ENCODE results near the gene S100A16.

DNA sequence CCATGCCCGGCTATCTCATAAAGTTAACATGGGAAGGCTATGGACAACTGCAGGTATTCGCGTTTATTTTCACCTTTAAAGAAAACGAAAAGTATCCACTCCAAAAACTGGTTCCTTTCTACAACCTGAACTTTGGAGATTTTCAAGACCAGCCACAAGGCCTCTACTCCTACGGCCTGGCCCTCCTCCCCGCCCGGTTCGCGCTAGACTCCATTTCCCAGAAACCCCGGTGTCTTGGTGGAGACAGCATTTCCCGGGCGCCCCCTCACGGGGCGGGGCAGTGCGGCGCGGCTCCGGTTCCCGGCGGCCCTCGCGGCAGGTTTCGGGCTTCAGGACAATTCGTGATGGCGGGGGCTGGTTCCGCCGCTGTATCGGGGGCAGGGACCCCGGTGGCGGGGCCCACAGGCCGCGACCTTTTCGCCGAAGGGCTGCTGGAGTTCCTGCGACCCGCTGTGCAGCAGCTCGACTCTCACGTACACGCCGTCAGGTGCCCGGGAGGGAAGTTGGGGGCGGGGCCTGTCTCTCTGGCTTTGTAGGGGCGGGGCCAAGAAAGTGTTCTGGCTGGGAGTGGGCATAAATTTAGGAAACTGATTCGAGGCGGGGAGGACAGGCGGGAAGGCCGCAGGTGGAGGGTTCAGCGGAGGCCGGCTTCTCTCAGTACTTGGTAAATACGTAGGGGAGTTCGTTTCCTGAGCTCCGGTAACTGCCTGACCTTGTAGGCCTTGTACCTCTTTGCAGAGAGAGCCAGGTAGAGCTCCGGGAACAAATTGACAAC lies 45.6 kb upstream of the S100A16 start, which contains the start of gene SNAPIN:
- TF ChIP-seq, protein P1, sequence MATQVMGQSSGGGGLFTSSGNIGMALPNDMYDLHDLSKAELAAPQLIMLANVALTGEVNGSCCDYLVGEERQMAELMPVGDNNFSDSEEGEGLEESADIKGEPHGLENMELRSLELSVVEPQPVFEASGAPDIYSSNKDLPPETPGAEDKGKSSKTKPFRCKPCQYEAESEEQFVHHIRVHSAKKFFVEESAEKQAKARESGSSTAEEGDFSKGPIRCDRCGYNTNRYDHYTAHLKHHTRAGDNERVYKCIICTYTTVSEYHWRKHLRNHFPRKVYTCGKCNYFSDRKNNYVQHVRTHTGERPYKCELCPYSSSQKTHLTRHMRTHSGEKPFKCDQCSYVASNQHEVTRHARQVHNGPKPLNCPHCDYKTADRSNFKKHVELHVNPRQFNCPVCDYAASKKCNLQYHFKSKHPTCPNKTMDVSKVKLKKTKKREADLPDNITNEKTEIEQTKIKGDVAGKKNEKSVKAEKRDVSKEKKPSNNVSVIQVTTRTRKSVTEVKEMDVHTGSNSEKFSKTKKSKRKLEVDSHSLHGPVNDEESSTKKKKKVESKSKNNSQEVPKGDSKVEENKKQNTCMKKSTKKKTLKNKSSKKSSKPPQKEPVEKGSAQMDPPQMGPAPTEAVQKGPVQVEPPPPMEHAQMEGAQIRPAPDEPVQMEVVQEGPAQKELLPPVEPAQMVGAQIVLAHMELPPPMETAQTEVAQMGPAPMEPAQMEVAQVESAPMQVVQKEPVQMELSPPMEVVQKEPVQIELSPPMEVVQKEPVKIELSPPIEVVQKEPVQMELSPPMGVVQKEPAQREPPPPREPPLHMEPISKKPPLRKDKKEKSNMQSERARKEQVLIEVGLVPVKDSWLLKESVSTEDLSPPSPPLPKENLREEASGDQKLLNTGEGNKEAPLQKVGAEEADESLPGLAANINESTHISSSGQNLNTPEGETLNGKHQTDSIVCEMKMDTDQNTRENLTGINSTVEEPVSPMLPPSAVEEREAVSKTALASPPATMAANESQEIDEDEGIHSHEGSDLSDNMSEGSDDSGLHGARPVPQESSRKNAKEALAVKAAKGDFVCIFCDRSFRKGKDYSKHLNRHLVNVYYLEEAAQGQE (IDR thresholded peaks at IDR 0.05; ENCODE audit: low read depth) = no peak
- TF ChIP-seq ZFX (IDR thresholded peaks at IDR 0.05) = peak; percentile 81
- TF ChIP-seq CEBPB (IDR thresholded peaks at IDR 0.05; ENCODE audit: low read depth) = no peak
- TF ChIP-seq, protein P2, sequence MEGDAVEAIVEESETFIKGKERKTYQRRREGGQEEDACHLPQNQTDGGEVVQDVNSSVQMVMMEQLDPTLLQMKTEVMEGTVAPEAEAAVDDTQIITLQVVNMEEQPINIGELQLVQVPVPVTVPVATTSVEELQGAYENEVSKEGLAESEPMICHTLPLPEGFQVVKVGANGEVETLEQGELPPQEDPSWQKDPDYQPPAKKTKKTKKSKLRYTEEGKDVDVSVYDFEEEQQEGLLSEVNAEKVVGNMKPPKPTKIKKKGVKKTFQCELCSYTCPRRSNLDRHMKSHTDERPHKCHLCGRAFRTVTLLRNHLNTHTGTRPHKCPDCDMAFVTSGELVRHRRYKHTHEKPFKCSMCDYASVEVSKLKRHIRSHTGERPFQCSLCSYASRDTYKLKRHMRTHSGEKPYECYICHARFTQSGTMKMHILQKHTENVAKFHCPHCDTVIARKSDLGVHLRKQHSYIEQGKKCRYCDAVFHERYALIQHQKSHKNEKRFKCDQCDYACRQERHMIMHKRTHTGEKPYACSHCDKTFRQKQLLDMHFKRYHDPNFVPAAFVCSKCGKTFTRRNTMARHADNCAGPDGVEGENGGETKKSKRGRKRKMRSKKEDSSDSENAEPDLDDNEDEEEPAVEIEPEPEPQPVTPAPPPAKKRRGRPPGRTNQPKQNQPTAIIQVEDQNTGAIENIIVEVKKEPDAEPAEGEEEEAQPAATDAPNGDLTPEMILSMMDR (IDR thresholded peaks at IDR 0.05 in 2 of 3, conservative IDR thresholded peaks at IDR 0.05 in 1 of 3; ENCODE audit: borderline replicate concordance in 1 of 3, insufficient read depth in 1 of 3, low read depth in 2 of 3, low read length in 2 of 3) = no peak
- TF ChIP-seq, protein P3, sequence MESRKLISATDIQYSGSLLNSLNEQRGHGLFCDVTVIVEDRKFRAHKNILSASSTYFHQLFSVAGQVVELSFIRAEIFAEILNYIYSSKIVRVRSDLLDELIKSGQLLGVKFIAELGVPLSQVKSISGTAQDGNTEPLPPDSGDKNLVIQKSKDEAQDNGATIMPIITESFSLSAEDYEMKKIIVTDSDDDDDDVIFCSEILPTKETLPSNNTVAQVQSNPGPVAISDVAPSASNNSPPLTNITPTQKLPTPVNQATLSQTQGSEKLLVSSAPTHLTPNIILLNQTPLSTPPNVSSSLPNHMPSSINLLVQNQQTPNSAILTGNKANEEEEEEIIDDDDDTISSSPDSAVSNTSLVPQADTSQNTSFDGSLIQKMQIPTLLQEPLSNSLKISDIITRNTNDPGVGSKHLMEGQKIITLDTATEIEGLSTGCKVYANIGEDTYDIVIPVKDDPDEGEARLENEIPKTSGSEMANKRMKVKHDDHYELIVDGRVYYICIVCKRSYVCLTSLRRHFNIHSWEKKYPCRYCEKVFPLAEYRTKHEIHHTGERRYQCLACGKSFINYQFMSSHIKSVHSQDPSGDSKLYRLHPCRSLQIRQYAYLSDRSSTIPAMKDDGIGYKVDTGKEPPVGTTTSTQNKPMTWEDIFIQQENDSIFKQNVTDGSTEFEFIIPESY (IDR thresholded peaks at IDR 0.05; ENCODE audit: extremely low read depth, insufficient replicate concordance, low read length) = no peak

Data from HCT116 (cell line).